OCI-LY1 (cell line): ENCODE results near the gene DMWD.

Source experiments
- H2AFZ ChIP-seq: fragments of 200-600 bp; sonication (generic), shearing (Covaris generic); 2 replicates; pipeline ENCODE4 v1.6.0; 2014; ENCODE audit warnings: antibody characterized with exemption, mild to moderate bottlenecking, low read length
- H3F3A ChIP-seq: fragments of 200-600 bp; sonication (generic), shearing (Covaris generic); 2 replicates; pipeline ENCODE4 v1.6.0; 2014; ENCODE audit warnings: mild to moderate bottlenecking, antibody characterized with exemption, low read length, moderate library complexity; ENCODE audit not compliant: insufficient read depth
- H3K27ac ChIP-seq: fragments of 200-600 bp; sonication (generic); 2 replicates; pipeline ENCODE4 v1.5.1; 2014; ENCODE audit warnings: low read length, mixed run types, mild to moderate bottlenecking, low read depth; ENCODE audit not compliant: poor library complexity, severe bottlenecking
- H3K27me3 ChIP-seq: fragments of 200-600 bp; sonication (generic); 2 replicates; pipeline ENCODE4 v1.6.0; 2014; ENCODE audit warnings: antibody characterized with exemption, mild to moderate bottlenecking, low read length, moderate library complexity; ENCODE audit not compliant: insufficient read depth
- H3K36me3 ChIP-seq: fragments of 200-600 bp; sonication (generic); 2 replicates; pipeline ENCODE4 v1.6.1; 2014; ENCODE audit warnings: mild to moderate bottlenecking, antibody characterized with exemption, low read length, moderate library complexity, mixed read lengths; ENCODE audit not compliant: insufficient read depth
- H3K4me1 ChIP-seq: fragments of 200-600 bp; sonication (generic); 2 replicates; pipeline ENCODE4 v1.5.1; 2014; ENCODE audit warnings: mild to moderate bottlenecking, low read length, moderate library complexity; ENCODE audit not compliant: insufficient read depth, severe bottlenecking
- H3K4me2 ChIP-seq: fragments of 200-600 bp; sonication (generic), shearing (Covaris generic); 2 replicates; pipeline ENCODE4 v1.6.1; 2014; ENCODE audit warnings: low read length
- H3K4me3 ChIP-seq: fragments of 200-600 bp; sonication (generic); 2 replicates; pipeline ENCODE4 v1.5.1; 2014; ENCODE audit warnings: low read length, low read depth, mild to moderate bottlenecking, mixed read lengths; ENCODE audit not compliant: poor library complexity, severe bottlenecking
- H3K79me2 ChIP-seq: fragments of 200-600 bp; shearing (Covaris generic); 2 replicates; pipeline ENCODE4 v1.6.1; 2016; ENCODE audit warnings: mixed run types, low read length, mixed read lengths; ENCODE audit not compliant: insufficient read depth
- H3K9ac ChIP-seq: fragments of 200-600 bp; sonication (generic), shearing (Covaris generic); 2 replicates; pipeline ENCODE4 v1.6.1; 2014; ENCODE audit warnings: mild to moderate bottlenecking, low read length, mixed read lengths
- H3K9me2 ChIP-seq: fragments of 200-600 bp; sonication (generic), shearing (Covaris generic); 2 replicates; pipeline ENCODE4 v1.6.1; 2014; ENCODE audit warnings: low read depth, mild to moderate bottlenecking, low read length, mixed read lengths
- H3K9me3 ChIP-seq: fragments of 200-600 bp; shearing (Covaris generic); 2 replicates; pipeline ENCODE4 v1.6.1; 2014; ENCODE audit warnings: low read length, mixed read lengths
- H4K20me1 ChIP-seq: fragments of 200-600 bp; sonication (generic), shearing (Covaris generic); 2 replicates; pipeline ENCODE4 v1.6.0; 2016; ENCODE audit warnings: mild to moderate bottlenecking, low read length; ENCODE audit not compliant: insufficient read depth
- CTCF ChIP-seq: fragments of 200-600 bp; sonication (generic), shearing (Covaris generic); IDR thresholded peaks from 2 replicates; pipeline ENCODE4 v1.5.1; 2017; ENCODE audit warnings: mild to moderate bottlenecking, antibody characterized with exemption, low read length, moderate library complexity, mixed read lengths
- EZH2 ChIP-seq: fragments of 200-600 bp; sonication (generic), shearing (Covaris generic); IDR thresholded peaks from 2 replicates; pipeline ENCODE4 v1.8.0; 2017; ENCODE audit warnings: borderline replicate concordance, mixed run types, mild to moderate bottlenecking, antibody characterized with exemption, low read length, moderate library complexity, mixed read lengths

The DMWD gene

GRCh38 chr19:45746866-45747265, 45.8 kb downstream of the DMWD start:
- H3K9me3 ChIP-seq, result no peaks in the 10 kb centered on the region
- no peaks in the 10 kb centered on the region for H3K9me2 ChIP-seq
- H4K20me1 ChIP-seq, result no peaks in the 10 kb centered on the region
- no peak overlapping the region for H3K4me3 ChIP-seq
- no peak overlapping the region for H3K27ac ChIP-seq
- H3K9ac ChIP-seq, result no peak overlapping the region
- TF ChIP-seq CTCF (no peak), EZH2 (no peak)
- H3K79me2 ChIP-seq, result no peaks in the 10 kb centered on the region
- H2AFZ ChIP-seq, result no peak overlapping the region
- no peaks in the 10 kb centered on the region for H3F3A ChIP-seq
- peaks cover 11% of the 10 kb centered on the region; the same call in 1 of the 2 replicates for H3K27me3 ChIP-seq
- no peaks in the 10 kb centered on the region for H3K36me3 ChIP-seq
- H3K4me1 ChIP-seq, result no peaks in the 10 kb centered on the region
- H3K4me2 ChIP-seq, result no peak overlapping the region

GRCh38 chr19:45745606-45746005, 47.0 kb downstream of the DMWD start:
- Histone ChIP-seq H3K9me2 (no peaks in the 10 kb centered on the region), H3K4me2 (no peak overlapping the region), H3F3A (no peaks in the 10 kb centered on the region), H3K9me3 (no peaks in the 10 kb centered on the region), H3K4me1 (no peaks in the 10 kb centered on the region), H3K79me2 (no peaks in the 10 kb centered on the region), H3K36me3 (no peaks in the 10 kb centered on the region), H3K27me3 (peaks cover 11% of the 10 kb centered on the region; the same call in 1 of the 2 replicates), H2AFZ (no peak overlapping the region), H3K9ac (no peak overlapping the region), H4K20me1 (no peaks in the 10 kb centered on the region), H3K27ac (no peak overlapping the region), H3K4me3 (no peak overlapping the region)
- TF ChIP-seq EZH2, result no peak
- TF ChIP-seq CTCF, result no peak

- Histone ChIP-seq H3K9ac (no peak overlapping the region), H3K27me3 (peaks cover 11% of the 10 kb centered on the region; the same call in 1 of the 2 replicates), H3K27ac (no peak overlapping the region), H4K20me1 (no peaks in the 10 kb centered on the region), H3K9me3 (no peaks in the 10 kb centered on the region), H3K79me2 (no peaks in the 10 kb centered on the region), H3K36me3 (no peaks in the 10 kb centered on the region), H3K4me3 (no peak overlapping the region), H3K9me2 (no peaks in the 10 kb centered on the region), H3K4me2 (no peak overlapping the region), H2AFZ (no peak overlapping the region), H3K4me1 (no peaks in the 10 kb centered on the region), H3F3A (no peaks in the 10 kb centered on the region)
- TF ChIP-seq CTCF (no peak), EZH2 (no peak)
Observed at GRCh38 chr19:45742969-45743368, 49.7 kb downstream of the DMWD start.
